ENCODE results near the gene FGD6.

DNA sequence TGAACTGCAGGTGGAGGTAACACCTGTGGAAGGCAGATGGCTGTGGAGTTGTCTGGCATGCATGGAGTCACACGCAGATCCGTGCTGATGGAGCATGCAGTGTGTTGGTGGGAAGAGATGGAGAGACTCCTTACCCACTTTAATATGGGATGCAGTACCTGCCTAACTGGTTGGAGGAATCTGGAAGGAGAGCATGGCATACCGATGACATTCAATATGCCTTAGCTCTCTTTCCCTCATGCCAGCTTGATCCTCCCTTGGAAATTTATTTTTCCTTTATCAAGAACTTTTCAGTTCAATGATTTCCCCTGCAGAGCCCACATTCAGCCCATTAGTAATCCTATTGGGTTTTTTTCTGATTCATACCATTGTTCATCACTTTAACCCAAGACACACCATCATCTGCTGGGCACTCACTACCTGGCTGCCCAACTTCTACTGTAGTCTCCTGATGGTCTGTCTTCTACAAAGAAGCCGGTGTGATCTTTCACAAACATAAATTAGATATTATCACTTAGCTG, 117.9 kb downstream of the FGD6 start:
- TF ChIP-seq SUZ12 (IDR thresholded peaks at IDR 0.05; ENCODE audit: extremely low read depth, insufficient read depth, insufficient read length) = no peak
- TF ChIP-seq YY1 (IDR thresholded peaks at IDR 0.05; ENCODE audit: insufficient read depth, insufficient read length) = no peak
- no peak for TF ChIP-seq ZNF274 (IDR thresholded peaks at IDR 0.05; ENCODE audit: low read depth, low read length)

All from NT2/D1 (cell line).